ENCODE measurements around the gene ZNF862. TPM values are rescaled to one million over a fixed set of nuclear protein-coding genes. Genes with fewer than 3 reads are reported as not detected.

The ZNF862 gene
- total RNA-seq, 4 donors from 2014 or later: 19.8 to 36.4 (median 23.0) TPM

- Histone ChIP-seq H3K27me3 (no peaks in the 10 kb centered on the region), H3K27ac (no peak overlapping the region), H3K4me3 (no peak overlapping the region), H3K4me1 (peaks cover 0 to 6% (median 0%) of the 10 kb centered on the region in 4 donors), H3K9me3 (no peaks in the 10 kb centered on the region), H3K36me3 (no peaks in the 10 kb centered on the region)
- DNase-seq: no peak
- TF ChIP-seq CTCF (IDR thresholded peaks at IDR 0.05) (no peak), POLR2A (IDR thresholded peaks at IDR 0.05) (no peak)
These were observed 21.9 kb upstream of the ZNF862 start for GRCh38 chr7:149816267-149816751.

- no peaks in the 10 kb centered on the region for H3K36me3 ChIP-seq
- no peak overlapping the region for H3K4me3 ChIP-seq
- no peak for DNase-seq
- H3K27ac ChIP-seq: no peak overlapping the region
- TF ChIP-seq POLR2A (IDR thresholded peaks at IDR 0.05) (no peak), CTCF (IDR thresholded peaks at IDR 0.05) (no peak)
- H3K9me3 ChIP-seq: no peaks in the 10 kb centered on the region
- H3K4me1 ChIP-seq: peaks cover 0 to 8% (median 0%) of the 10 kb centered on the region in 4 donors
- H3K27me3 ChIP-seq: no peaks in the 10 kb centered on the region
These were observed 21.4 kb upstream of the ZNF862 start for GRCh38 chr7:149816794-149817193.

- Histone ChIP-seq H3K36me3 (no peaks in the 10 kb centered on the region), H3K27me3 (no peaks in the 10 kb centered on the region), H3K4me1 (peaks cover 0 to 8% (median 0%) of the 10 kb centered on the region in 4 donors), H3K9me3 (no peaks in the 10 kb centered on the region), H3K4me3 (no peak overlapping the region), H3K27ac (no peak overlapping the region)
- DNase-seq: no peak
- TF ChIP-seq POLR2A (IDR thresholded peaks at IDR 0.05) (no peak), CTCF (IDR thresholded peaks at IDR 0.05) (no peak)
These were observed 20.8 kb upstream of the ZNF862 start for GRCh38 chr7:149817301-149817771.

GRCh38 chr7:149817836-149818535 is 20.2 kb upstream of the ZNF862 start:
- no peak overlapping the region for H3K4me3 ChIP-seq
- no peaks in the 10 kb centered on the region for H3K9me3 ChIP-seq
- H3K4me1 ChIP-seq: peaks cover 0 to 8% (median 0%) of the 10 kb centered on the region in 4 donors
- DNase-seq: no peak
- no peaks in the 10 kb centered on the region for H3K36me3 ChIP-seq
- no peak for TF ChIP-seq POLR2A (IDR thresholded peaks at IDR 0.05)
- no peak for TF ChIP-seq CTCF (IDR thresholded peaks at IDR 0.05)
- no peaks in the 10 kb centered on the region for H3K27me3 ChIP-seq
- H3K27ac ChIP-seq: no peak overlapping the region

- TF ChIP-seq POLR2A (IDR thresholded peaks at IDR 0.05): no peak
- no peak for TF ChIP-seq CTCF (IDR thresholded peaks at IDR 0.05)
- H3K4me3 ChIP-seq: no peak overlapping the region
- no peaks in the 10 kb centered on the region for H3K27me3 ChIP-seq
- H3K36me3 ChIP-seq: no peaks in the 10 kb centered on the region
- no peaks in the 10 kb centered on the region for H3K9me3 ChIP-seq
- peaks cover 0 to 8% (median 0%) of the 10 kb centered on the region in 4 donors for H3K4me1 ChIP-seq
- DNase-seq: no peak
- no peak overlapping the region for H3K27ac ChIP-seq
These were observed 19.7 kb upstream of the ZNF862 start for GRCh38 chr7:149818536-149818840.

Measured in Peyer's patch (tissue), 4 donors.